Left ventricle myocardium inferior (tissue), 1 donor: ENCODE results near the gene PSMG4. TPM values are rescaled to one million over a fixed set of nuclear protein-coding genes. Genes with fewer than 3 reads are reported as not detected.

Source experiments
- DNase-seq: peaks from one replicate; pipeline ENCODE4 v3.0.0-alpha.2; 2020
- H3K27ac ChIP-seq: fragments of 200-600 bp; replicated peaks from 2 replicates; pipeline ENCODE4 v1.8.0; 2021
- H3K27me3 ChIP-seq: fragments of 200-600 bp; 2 replicates; pipeline ENCODE4 v1.8.0; 2021; ENCODE audit warnings: low read depth
- H3K36me3 ChIP-seq: fragments of 200-600 bp; 2 replicates; pipeline ENCODE4 v1.8.0; 2021
- H3K4me1 ChIP-seq: fragments of 200-600 bp; 2 replicates; pipeline ENCODE4 v1.8.0; 2021
- H3K4me3 ChIP-seq: fragments of 200-600 bp; 2 replicates; pipeline ENCODE4 v1.8.0; 2021; ENCODE audit warnings: mild to moderate bottlenecking, moderate library complexity
- H3K9me3 ChIP-seq: fragments of 200-600 bp; replicated peaks from 2 replicates; pipeline ENCODE4 v1.8.0; 2021
- CTCF ChIP-seq: fragments of 200-600 bp; IDR thresholded peaks from 2 replicates; pipeline ENCODE4 v1.8.0; 2021; ENCODE audit warnings: antibody characterized with exemption, mild to moderate bottlenecking, borderline replicate concordance
- intact Hi-C: fragments of 100-400 bp; cut with micrococcal nuclease; formaldehyde crosslinking; loops from one replicate; pipeline ENCODE4 v1.11.0; 2022
- total RNA-seq: library from RNA; stranded (reverse); fragmentation: NEBNext Ultra II Directional; extraction: Animal tissue kit (Norgen Biotek cat#: 25700); gene quantifications from one replicate; pipeline ENCODE4 v1.2.1, GENCODE V29; 2021
- donor health status: DM: no; HTN: yes; CAD: no; lungs with severe emphysema.

PSMG4 gene
- total RNA-seq, 1 donor from 2014 or later: 11.2 TPM

- Histone ChIP-seq H3K9me3 (no peaks in the 10 kb centered on the region), H3K27me3 (peaks cover 99% of the 10 kb centered on the region), H3K36me3 (no peaks in the 10 kb centered on the region), H3K4me1 (peaks cover 51% of the 10 kb centered on the region), H3K4me3 (peak overlapping the region; percentile 80), H3K27ac (peak overlapping the region; percentile 82)
- DNase-seq: no peak
- TF ChIP-seq CTCF: no peak
- intact Hi-C loops: no loop called here
Observed at GRCh38 chr6:3232017-3232945, 26.5 kb upstream of the PSMG4 start.

- H3K4me1 ChIP-seq: peaks cover 40% of the 10 kb centered on the region
- DNase-seq: no peak
- peaks cover 99% of the 10 kb centered on the region for H3K27me3 ChIP-seq
- intact Hi-C loops: no loop called here
- no peak overlapping the region for H3K4me3 ChIP-seq
- H3K36me3 ChIP-seq: no peaks in the 10 kb centered on the region
- TF ChIP-seq CTCF: no peak
- H3K27ac ChIP-seq: no peak overlapping the region
- H3K9me3 ChIP-seq: no peaks in the 10 kb centered on the region
Observed at GRCh38 chr6:3233321-3233720, 25.4 kb upstream of the PSMG4 start.

GRCh38 chr6:3233904-3234303 lies 24.8 kb upstream of the PSMG4 start:
- peaks cover 34% of the 10 kb centered on the region for H3K4me1 ChIP-seq
- H3K36me3 ChIP-seq: no peaks in the 10 kb centered on the region
- no peak overlapping the region for H3K27ac ChIP-seq
- no peak for TF ChIP-seq CTCF
- H3K27me3 ChIP-seq: peaks cover 99% of the 10 kb centered on the region
- DNase-seq: no peak
- no peaks in the 10 kb centered on the region for H3K9me3 ChIP-seq
- no peak overlapping the region for H3K4me3 ChIP-seq
- intact Hi-C loops: no loop called here

GRCh38 chr6:3235486-3235885 lies 23.3 kb upstream of the PSMG4 start:
- Histone ChIP-seq H3K27me3 (peaks cover 86% of the 10 kb centered on the region), H3K27ac (no peak overlapping the region), H3K4me1 (peaks cover 19% of the 10 kb centered on the region), H3K36me3 (no peaks in the 10 kb centered on the region), H3K4me3 (no peak overlapping the region), H3K9me3 (no peaks in the 10 kb centered on the region)
- TF ChIP-seq CTCF: no peak
- DNase-seq: no peak
- intact Hi-C loops: no loop called here

- Histone ChIP-seq H3K9me3 (no peaks in the 10 kb centered on the region), H3K4me3 (no peak overlapping the region), H3K36me3 (no peaks in the 10 kb centered on the region), H3K27me3 (peaks cover 81% of the 10 kb centered on the region), H3K4me1 (peaks cover 13% of the 10 kb centered on the region), H3K27ac (no peak overlapping the region)
- intact Hi-C loops: no loop called here
- TF ChIP-seq CTCF: no peak
- no peak for DNase-seq
Observed at GRCh38 chr6:3236005-3236404, 22.7 kb upstream of the PSMG4 start.
